Stimulated activated memory B cell treated with anti-CD40 and anti-IgM and Interleukin-4, amounts not matched to agents 10 μg/mL and 1 μg/mL and 100 μg/mL, for 72 hours (primary cell): ENCODE results near the gene PLEKHN1.

ENCODE experiments used
- ATAC-seq: fragments of 150-1000 bp; cut with Tn5 transposase; 2 replicates; pipeline ENCODE4 v1.10.0; 2021
- H3K27ac Mint-ChIP-seq: one replicate; pipeline ENCODE4 v1.8.0; 2022; ENCODE audit warnings: mild to moderate bottlenecking, mixed read lengths
- H3K27me3 Mint-ChIP-seq: one replicate; pipeline ENCODE4 v1.8.0; 2022; ENCODE audit warnings: mixed read lengths
- H3K36me3 Mint-ChIP-seq: one replicate; pipeline ENCODE4 v1.8.0; 2022; ENCODE audit warnings: mixed read lengths
- H3K4me1 Mint-ChIP-seq: one replicate; pipeline ENCODE4 v1.8.0; 2022; ENCODE audit warnings: mixed read lengths
- H3K4me3 Mint-ChIP-seq: one replicate; pipeline ENCODE4 v1.8.0; 2022; ENCODE audit warnings: mild to moderate bottlenecking, moderate library complexity, mixed read lengths
- H3K9me3 Mint-ChIP-seq: one replicate; pipeline ENCODE4 v1.8.0; 2022; ENCODE audit warnings: mixed read lengths

The PLEKHN1 gene

DNA sequence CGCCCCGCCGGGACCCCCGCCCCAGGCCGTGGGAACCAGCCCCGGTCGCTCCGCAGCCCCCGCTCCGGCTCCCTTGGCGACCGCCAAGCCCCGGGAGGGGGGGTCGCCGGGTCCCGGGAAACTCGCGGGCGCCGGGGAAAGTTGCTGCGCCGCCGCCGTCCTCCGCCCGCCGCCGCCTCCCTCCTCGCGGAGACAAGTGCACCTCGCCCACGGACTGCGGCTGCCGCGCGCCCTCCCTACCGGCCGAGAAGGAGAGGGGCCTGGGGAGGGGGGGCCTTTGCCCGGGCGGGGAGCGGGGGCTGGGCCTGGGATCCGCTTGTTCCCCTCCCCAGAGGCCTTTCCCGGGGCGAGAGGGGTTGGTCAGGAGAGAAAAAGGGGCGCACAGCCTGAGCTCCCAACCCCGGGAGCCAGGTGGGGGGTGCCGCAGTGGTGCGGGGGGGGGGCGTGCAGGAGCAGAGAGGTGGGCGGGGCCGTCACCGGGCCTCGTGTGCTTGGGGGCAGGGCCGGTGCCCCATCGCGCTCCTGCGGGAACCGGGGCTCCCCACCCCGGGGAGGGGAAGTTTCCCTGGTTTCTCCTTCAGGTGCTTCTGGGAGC, 54.2 kb downstream of the PLEKHN1 start:
- H3K27ac Mint-ChIP-seq = no peak overlapping the region
- peak; percentile 14 for ATAC-seq

DNA sequence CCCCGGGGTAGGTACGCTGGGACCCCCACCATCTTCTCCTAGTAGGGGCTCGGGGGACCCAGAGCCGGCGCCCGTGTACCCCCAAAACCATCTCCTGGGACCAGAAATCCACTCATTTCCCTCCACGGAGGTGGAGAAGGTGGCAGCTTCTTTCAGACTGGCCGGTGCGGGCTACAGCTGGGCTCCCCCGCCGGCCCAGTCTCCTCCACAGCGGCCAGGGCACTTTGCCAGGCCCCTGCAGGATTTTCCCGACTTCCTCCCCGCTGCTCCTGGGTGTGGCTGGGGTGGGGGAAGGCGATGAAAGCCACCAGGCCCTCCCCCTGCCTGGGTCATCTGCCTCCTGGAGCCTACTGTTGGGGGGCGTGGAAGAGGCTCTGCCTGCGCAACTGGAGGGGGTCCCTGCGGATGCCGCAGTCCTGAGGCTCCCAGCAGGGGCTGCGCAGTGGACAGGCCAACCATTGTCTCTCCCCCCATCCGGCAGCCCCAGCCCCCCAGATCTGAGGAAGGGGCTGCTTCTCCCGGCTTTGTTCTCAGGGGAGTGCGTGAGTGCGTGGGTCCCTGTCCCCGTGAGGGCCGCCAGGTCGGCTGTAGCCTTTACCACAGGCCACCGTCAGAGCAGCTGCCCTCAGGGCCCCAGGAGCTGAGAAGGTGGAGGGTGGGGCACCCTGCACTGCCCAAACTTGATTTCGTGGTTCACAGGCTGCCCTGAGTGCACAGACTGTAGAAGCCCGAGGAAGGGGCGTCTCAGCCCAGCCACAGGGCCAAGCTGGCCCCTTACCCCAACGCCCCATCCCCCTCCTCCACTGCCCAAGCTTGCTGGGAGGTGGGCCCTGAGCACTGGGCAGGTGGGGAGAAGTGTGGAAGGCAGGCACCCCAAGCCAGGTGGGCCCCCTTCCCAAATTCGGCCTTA, 55.0 kb downstream of the PLEKHN1 start:
- no peaks in the 10 kb centered on the region for H3K36me3 Mint-ChIP-seq
- no peak for ATAC-seq
- no peaks in the 10 kb centered on the region for H3K9me3 Mint-ChIP-seq
- H3K4me1 Mint-ChIP-seq = peaks cover 15% of the 10 kb centered on the region
- H3K4me3 Mint-ChIP-seq = peak overlapping the region; percentile 68
- no peak overlapping the region for H3K27ac Mint-ChIP-seq
- peaks cover 25% of the 10 kb centered on the region for H3K27me3 Mint-ChIP-seq

More for the DNA sequence above, 54.2 kb downstream of the PLEKHN1 start:
- peak overlapping the region; percentile 68 for H3K4me3 Mint-ChIP-seq
- H3K27me3 Mint-ChIP-seq = peaks cover 19% of the 10 kb centered on the region
- no peaks in the 10 kb centered on the region for H3K9me3 Mint-ChIP-seq
- no peaks in the 10 kb centered on the region for H3K36me3 Mint-ChIP-seq
- H3K4me1 Mint-ChIP-seq = peaks cover 15% of the 10 kb centered on the region

DNA sequence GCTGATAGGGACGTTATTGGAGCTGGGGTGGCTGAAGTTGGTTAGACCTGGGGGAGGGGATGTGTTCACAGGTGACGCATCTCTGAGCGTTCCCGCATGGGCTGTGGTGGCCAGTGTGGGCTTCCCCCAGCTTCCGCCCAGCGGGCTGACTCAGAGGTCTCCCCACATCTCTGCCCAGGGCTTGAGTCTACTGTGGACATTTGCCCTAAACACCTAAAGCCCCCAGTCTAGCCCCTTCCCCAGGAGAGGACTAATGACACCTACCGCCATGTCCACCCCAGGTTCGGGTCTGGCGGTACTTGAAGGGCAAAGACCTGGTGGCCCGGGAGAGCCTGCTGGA, 55.6 kb downstream of the PLEKHN1 start:
- Mint-ChIP-seq H3K4me3 (no peak overlapping the region), H3K36me3 (no peaks in the 10 kb centered on the region), H3K9me3 (no peaks in the 10 kb centered on the region), H3K4me1 (peaks cover 15% of the 10 kb centered on the region), H3K27ac (no peak overlapping the region), H3K27me3 (peaks cover 27% of the 10 kb centered on the region)
- no peak for ATAC-seq

DNA sequence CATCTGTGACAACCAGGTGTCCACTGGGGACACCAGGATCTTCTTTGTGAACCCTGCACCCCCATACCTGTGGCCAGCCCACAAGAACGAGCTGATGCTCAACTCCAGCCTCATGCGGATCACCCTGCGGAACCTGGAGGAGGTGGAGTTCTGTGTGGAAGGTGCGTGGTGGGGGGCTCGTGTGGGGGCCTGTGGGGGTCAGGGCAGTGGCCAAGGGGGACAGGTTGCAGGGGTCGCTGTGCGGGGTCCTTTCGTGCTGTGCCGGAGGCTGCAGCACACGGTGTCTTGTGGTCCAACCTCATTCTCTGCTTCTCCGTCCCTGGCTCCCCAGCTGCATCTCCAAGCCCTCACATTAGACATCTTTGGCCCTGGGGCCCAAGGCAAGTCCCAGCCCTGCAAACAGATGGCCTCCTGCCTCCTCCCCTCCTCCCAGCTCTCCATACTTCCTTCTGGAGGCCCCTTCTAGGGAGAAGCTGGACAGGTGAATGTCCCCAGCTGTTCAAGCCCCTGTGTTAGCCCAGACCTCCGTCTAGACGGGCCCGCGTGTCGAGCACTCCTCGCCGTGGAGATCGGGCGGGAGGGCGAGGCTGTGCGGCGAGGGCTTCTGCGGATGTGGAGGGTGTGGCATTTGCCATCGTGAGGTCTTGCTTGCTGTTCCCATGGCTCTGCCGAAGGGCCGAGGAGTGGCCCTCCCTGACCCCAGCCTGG, 56.2 kb downstream of the PLEKHN1 start:
- H3K9me3 Mint-ChIP-seq = no peaks in the 10 kb centered on the region
- no peak overlapping the region for H3K4me3 Mint-ChIP-seq
- H3K36me3 Mint-ChIP-seq = no peaks in the 10 kb centered on the region
- H3K27ac Mint-ChIP-seq = no peak overlapping the region
- peaks cover 32% of the 10 kb centered on the region for H3K27me3 Mint-ChIP-seq
- H3K4me1 Mint-ChIP-seq = peaks cover 10% of the 10 kb centered on the region
- no peak for ATAC-seq

DNA sequence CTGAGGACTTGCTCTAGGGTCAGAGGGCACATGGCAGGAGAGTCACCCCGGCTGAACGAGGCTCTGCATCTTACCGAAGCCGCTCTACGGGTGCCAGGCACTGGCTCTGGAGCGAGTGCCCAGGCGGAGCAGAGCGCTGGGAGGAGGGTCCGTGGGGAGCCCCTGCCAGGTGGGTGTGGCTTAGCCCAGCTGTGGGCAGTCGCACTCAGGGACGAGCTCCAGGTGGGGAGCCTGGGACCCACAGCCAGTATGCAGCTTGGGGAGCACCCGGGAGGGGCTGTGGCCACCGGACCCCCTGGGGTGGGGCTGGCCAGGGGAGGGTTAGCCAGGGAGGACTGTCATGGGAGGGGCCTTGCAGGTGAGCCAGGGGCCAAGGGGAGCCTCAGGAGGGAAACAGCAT, 57.4 kb downstream of the PLEKHN1 start:
- H3K27me3 Mint-ChIP-seq = peaks cover 35% of the 10 kb centered on the region
- H3K9me3 Mint-ChIP-seq = no peaks in the 10 kb centered on the region
- no peak overlapping the region for H3K27ac Mint-ChIP-seq
- H3K36me3 Mint-ChIP-seq = no peaks in the 10 kb centered on the region
- no peak overlapping the region for H3K4me3 Mint-ChIP-seq
- ATAC-seq = no peak
- peaks cover 10% of the 10 kb centered on the region for H3K4me1 Mint-ChIP-seq

DNA sequence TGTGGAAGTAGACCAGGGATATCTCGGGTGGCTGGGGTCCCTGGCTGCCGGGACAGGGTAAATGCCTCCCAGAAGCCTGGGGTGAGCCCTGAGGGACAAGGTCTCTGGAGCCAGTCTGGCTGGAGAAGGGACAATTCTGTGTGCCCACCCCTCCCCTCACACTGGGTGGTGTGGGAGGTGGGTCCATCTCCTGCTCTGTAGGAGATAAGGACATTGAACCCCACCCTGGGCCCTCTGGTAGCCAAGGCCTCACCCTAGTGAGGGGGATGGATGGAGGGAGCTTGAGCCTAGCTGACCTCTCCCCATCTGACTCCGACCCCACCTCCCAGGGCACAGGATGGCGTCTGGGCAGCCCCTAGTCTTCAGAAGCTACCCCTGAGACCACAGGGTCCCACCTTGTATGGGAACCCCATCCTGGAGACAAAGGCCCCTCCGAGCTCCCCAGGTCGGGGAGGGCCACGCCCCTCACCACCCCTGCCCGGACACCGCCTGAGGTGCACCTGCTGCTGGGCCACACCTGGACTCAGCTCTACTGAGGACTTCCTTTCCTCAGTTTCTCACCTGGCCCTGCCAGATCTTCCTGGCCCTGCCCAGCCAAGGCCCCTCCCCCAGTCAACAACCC, 58.0 kb downstream of the PLEKHN1 start:
- Mint-ChIP-seq H3K9me3 (no peaks in the 10 kb centered on the region), H3K27me3 (peaks cover 35% of the 10 kb centered on the region), H3K36me3 (no peaks in the 10 kb centered on the region), H3K4me1 (peaks cover 10% of the 10 kb centered on the region), H3K27ac (no peak overlapping the region), H3K4me3 (no peak overlapping the region)
- ATAC-seq = no peak

DNA sequence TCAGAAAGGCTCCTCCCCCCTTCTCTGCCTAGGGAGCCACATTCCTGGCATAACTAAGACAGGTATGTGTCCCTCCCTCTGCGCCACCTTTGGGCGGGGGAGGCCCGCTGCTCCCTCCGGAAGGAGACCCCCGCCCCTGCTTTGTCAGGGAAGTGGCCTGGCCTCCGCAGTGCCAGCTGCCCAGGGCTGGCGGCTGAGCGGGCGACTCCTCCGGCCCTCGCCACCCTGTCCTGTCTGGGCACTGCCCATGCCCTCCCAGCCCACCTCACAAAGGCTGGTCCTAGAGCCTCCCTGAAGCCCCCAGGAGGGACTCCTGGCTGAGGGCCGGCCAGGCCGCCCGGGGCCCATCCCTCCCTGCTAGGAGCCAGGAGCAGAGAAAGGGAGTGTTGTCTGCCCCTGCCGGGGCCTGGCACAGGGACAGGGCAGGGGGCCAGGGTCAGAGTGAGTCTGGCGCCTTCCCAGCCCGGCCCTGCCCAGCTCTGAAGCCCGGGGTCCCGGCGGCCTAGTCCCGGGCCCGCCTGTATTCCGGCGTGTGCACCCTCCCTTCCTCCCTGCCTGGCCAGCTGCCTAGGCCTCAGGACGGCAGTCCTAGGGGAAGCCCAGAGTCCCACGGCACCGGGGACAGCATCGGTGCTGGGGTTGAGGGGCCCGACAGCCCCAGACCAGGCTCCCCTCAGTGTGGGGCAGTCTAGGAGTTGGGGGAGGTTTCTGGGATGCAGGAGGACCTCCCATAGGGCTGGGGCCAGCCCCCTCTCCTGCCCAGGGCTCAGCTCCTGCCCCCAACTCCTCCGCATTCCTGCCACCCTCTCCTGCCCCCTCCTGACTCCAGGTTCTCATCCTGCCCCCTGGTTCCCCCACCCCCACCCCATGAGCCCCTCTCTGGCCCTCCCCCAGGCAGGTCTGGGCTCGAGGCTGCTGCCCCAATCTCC, 58.8 kb downstream of the PLEKHN1 start:
- Mint-ChIP-seq H3K9me3 (no peaks in the 10 kb centered on the region), H3K27me3 (peaks cover 35% of the 10 kb centered on the region)
- ATAC-seq = no peak

More for the DNA sequence above, 58.8 kb downstream of the PLEKHN1 start:
- Mint-ChIP-seq H3K36me3 (no peaks in the 10 kb centered on the region), H3K4me3 (no peak overlapping the region), H3K27ac (no peak overlapping the region), H3K4me1 (peaks cover 10% of the 10 kb centered on the region)
